Islet precursor cell (in vitro differentiated cells): Measurements from ENCODE around the gene ZNF587.

Source experiments
- DNase-seq: peaks from one replicate; pipeline ENCODE4 v3.0.0-alpha.2; 2018

The ZNF587 gene

GRCh38 chr19:57888560-57889231 is 39.0 kb downstream of the ZNF587 start, which contains the start of gene ZNF814:
Gene ZNF814 (minus strand): TSS chr19:57889037. CDS start chr19:57888802, 235 bp downstream.
- peak; percentile 94 for DNase-seq

DNA sequence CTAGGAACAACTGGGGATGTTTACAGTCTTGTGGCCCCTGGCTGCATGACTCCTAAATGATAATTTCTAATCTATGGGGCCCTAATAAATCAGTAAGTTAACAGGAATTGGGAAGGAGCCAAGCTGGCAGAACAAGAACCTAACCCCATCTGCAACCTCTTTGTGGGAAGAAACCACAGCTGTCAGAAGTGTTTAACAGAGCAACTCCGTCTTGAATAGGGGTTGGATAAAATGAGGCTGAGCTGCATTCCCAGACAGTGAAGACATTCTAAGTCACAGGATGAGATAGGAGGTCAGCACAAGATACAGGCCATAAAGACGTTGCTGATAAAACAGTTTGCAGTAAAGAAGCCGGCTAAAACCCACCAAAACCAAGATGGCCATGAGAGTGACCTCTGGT is 41.0 kb downstream of the ZNF587 start:
- DNase-seq, result peak; percentile 84

DNA sequence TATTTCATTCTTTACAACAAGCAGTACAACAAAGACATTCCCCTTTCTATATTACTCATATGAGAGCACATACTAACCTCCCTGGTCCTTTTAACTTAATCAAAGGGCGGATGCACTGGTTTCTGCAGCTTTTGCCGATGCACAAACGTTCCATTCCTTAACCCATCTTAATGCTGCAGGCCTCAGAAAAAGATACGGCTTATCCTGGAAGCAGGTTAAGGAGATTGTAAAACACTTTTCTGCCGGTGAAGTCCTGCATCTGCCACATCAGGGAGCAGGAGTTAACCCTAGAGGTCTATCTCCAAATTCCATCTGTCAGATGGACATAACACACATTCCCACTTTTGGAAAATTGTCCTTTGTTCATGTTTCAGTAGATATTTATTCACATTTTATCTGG is 50.7 kb downstream of the ZNF587 start:
- DNase-seq, result no peak

GRCh38 chr19:57903618-57904184 is 54.0 kb downstream of the ZNF587 start:
- no peak for DNase-seq

DNA sequence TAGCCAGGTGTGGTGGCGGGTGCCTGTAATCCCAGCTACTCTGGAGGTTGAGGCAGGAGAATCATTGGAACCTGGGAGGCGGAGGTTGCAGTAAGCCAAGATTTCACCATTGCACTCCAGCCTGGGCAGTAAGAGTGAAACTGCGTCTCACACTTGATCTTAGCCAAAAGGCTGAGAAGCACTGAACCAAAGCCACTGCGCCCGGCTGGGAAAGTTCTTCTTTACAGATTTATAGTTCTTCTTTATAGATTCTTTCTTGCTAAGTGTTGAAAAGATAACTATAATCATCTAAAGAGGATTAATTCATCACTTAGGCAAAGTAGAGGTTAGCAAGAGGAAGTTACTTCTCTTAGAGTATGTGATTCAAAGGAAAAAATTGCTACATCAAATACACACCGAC is 55.6 kb downstream of the ZNF587 start:
- no peak for DNase-seq

DNA sequence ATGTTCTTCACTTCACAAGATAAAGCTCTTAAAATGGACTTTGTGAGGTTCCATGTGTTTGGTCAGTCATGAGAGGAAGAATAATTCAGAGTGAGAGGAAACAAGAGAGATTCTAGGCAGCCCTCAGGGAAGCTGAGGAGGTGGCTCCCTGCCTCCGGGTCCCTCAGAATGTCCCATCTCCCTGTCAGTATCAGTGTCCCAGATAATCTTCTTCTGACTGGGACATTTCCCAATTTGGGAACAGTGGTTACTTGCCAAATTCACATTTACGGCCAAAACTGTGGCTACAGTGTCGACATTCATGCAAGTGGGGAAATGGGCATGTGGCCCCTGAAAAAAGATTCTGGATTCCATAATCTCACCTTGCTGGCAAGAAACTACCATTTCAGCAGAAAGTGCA is 57.7 kb downstream of the ZNF587 start:
- no peak for DNase-seq

- no peak for DNase-seq
Observed at GRCh38 chr19:57914531-57914930, 64.9 kb downstream of the ZNF587 start.
